ENCODE results near the gene DPH7. TPM values are rescaled to one million over a fixed set of nuclear protein-coding genes. Genes with fewer than 3 reads are reported as not detected.

DPH7 gene
- total RNA-seq, 1 experiment from 2014 or later, result 35.9 TPM

DNA sequence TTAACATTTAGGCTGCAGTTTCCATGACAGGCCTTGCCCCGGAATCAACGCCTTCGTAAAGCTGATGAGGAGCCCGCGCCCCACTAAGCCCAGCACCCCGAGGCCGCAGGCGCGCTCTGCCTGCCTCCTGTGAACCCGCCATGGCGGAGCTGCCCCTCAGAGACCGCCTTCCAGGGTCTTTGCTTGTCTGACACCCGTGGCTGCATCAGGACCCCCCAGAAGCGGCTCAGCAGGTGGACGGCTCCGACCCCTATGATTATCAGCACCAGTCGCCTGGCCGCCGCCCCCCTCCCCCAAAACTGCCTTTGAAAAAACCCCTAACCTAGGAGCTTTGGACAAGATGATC is 507 bp upstream of the DPH7 start:
- DNase-seq (ENCODE audit: low read depth, low spot score), result no peak
- Histone ChIP-seq H3K27ac (ENCODE audit: low read length) (peak overlapping the region; percentile 74), H3K36me3 (ENCODE audit: control insufficient read depth, insufficient read depth, low read length) (no peaks in the 10 kb centered on the region; the same call in 1 of the 2 replicates), H3K4me3 (ENCODE audit: low read depth in 2 of 2, low read length in 2 of 2) (peak overlapping the region; percentile 53 to 74), H3K4me1 (ENCODE audit: control insufficient read depth, insufficient read depth, low read length) (peaks cover 3% of the 10 kb centered on the region; the same call in 1 of the 2 replicates), H3K9me3 (ENCODE audit: control insufficient read depth, insufficient read depth, low read depth, low read length) (no peaks in the 10 kb centered on the region), H3K27me3 (ENCODE audit: control insufficient read depth, insufficient read depth, low read length) (no peaks in the 10 kb centered on the region)
- POLR2A ChIA-PET, result no interaction called here
- CTCF ChIA-PET, result interaction anchor here (0.7 to 0.8 kb wide), 2 partner anchors 9 to 39 kb away, joined by 3 to 6 read pairs; partner anchors contain the start of gene EHMT1
- no peak for TF ChIP-seq TCF7L2 (IDR thresholded peaks at IDR 0.05; ENCODE audit: low read depth, low read length)
- no peak for TF ChIP-seq SIN3A (IDR thresholded peaks at IDR 0.05; ENCODE audit: borderline replicate concordance, insufficient read depth, low read depth, low read length)
- TF ChIP-seq POLR2AphosphoS5 (IDR thresholded peaks at IDR 0.05; ENCODE audit: low read depth, low read length), result no peak
- TF ChIP-seq, protein P1, sequence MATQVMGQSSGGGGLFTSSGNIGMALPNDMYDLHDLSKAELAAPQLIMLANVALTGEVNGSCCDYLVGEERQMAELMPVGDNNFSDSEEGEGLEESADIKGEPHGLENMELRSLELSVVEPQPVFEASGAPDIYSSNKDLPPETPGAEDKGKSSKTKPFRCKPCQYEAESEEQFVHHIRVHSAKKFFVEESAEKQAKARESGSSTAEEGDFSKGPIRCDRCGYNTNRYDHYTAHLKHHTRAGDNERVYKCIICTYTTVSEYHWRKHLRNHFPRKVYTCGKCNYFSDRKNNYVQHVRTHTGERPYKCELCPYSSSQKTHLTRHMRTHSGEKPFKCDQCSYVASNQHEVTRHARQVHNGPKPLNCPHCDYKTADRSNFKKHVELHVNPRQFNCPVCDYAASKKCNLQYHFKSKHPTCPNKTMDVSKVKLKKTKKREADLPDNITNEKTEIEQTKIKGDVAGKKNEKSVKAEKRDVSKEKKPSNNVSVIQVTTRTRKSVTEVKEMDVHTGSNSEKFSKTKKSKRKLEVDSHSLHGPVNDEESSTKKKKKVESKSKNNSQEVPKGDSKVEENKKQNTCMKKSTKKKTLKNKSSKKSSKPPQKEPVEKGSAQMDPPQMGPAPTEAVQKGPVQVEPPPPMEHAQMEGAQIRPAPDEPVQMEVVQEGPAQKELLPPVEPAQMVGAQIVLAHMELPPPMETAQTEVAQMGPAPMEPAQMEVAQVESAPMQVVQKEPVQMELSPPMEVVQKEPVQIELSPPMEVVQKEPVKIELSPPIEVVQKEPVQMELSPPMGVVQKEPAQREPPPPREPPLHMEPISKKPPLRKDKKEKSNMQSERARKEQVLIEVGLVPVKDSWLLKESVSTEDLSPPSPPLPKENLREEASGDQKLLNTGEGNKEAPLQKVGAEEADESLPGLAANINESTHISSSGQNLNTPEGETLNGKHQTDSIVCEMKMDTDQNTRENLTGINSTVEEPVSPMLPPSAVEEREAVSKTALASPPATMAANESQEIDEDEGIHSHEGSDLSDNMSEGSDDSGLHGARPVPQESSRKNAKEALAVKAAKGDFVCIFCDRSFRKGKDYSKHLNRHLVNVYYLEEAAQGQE (IDR thresholded peaks at IDR 0.05; ENCODE audit: insufficient read depth in 1 of 2, low read depth in 2 of 2, low read length in 1 of 2), result no peak
- TF ChIP-seq CTCF (IDR thresholded peaks at IDR 0.05), result no peak
- in situ Hi-C loops (cut with HindIII; ENCODE audit: low pct_unique_long_range_greater_than_20kb, low sequenced_read_pairs), result no loop called here
- ATAC-seq, result no peak
- intact Hi-C loops (cut with micrococcal nuclease; ENCODE audit: unreplicated experiment), result no loop called here
- BruUV-seq (replicated peaks), result no TSS peak

- Histone ChIP-seq H3K4me3 (ENCODE audit: low read depth in 2 of 2, low read length in 2 of 2) (no peak overlapping the region), H3K4me1 (ENCODE audit: control insufficient read depth, insufficient read depth, low read length) (peaks cover 3% of the 10 kb centered on the region; the same call in 1 of the 2 replicates), H3K36me3 (ENCODE audit: control insufficient read depth, insufficient read depth, low read length) (peaks cover 3% of the 10 kb centered on the region; the same call in 1 of the 2 replicates), H3K27ac (ENCODE audit: low read length) (no peak overlapping the region), H3K9me3 (ENCODE audit: control insufficient read depth, insufficient read depth, low read depth, low read length) (no peaks in the 10 kb centered on the region), H3K27me3 (ENCODE audit: control insufficient read depth, insufficient read depth, low read length) (no peaks in the 10 kb centered on the region)
- CTCF ChIA-PET, result no interaction called here
- no TSS peak for BruUV-seq (replicated peaks)
- DNase-seq (ENCODE audit: low read depth, low spot score) (no peak), ATAC-seq (no peak)
- in situ Hi-C loops (cut with HindIII; ENCODE audit: low pct_unique_long_range_greater_than_20kb, low sequenced_read_pairs), result no loop called here
- POLR2A ChIA-PET, result no interaction called here
- TF ChIP-seq TCF7L2 (IDR thresholded peaks at IDR 0.05; ENCODE audit: low read depth, low read length), result no peak
- TF ChIP-seq CTCF (IDR thresholded peaks at IDR 0.05), result no peak
- TF ChIP-seq, protein P1 (IDR thresholded peaks at IDR 0.05; ENCODE audit: insufficient read depth in 1 of 2, low read depth in 2 of 2, low read length in 1 of 2), result no peak
- no peak for TF ChIP-seq POLR2AphosphoS5 (IDR thresholded peaks at IDR 0.05; ENCODE audit: low read depth, low read length)
- TF ChIP-seq SIN3A (IDR thresholded peaks at IDR 0.05; ENCODE audit: borderline replicate concordance, insufficient read depth, low read depth, low read length), result no peak
- intact Hi-C loops (cut with micrococcal nuclease; ENCODE audit: unreplicated experiment), result no loop called here
Measured at GRCh38 chr9:137575716-137576411, 2.9 kb downstream of the DPH7 start.
